Measurements from ENCODE around the gene IAH1.
"Not testable (repeated sequence)": the region's sequence is repeated elsewhere in the genome, so short reads cannot be mapped to it uniquely, and the experiment has no call there.

The IAH1 gene

DNA sequence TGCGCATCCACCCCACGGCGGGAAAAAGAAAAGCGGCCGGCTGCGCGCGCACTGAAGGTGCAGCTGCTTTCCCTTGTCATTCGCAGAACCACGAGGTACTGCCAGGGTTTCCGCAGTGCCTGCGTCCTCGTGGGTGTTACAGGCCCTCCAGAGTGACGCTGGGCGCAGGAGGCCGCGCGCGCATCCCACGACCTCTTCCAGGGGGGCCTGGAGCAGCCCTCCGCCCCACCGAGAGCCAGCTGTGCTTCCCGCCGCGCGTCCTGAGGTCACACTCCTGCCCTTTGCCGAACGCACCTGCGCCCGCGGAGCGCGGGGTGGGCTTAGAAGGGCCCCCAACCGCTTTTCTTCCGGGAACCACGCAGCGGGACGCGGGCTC, 378 bp upstream of the IAH1 start:
- no peak for FAIRE-seq

DNA sequence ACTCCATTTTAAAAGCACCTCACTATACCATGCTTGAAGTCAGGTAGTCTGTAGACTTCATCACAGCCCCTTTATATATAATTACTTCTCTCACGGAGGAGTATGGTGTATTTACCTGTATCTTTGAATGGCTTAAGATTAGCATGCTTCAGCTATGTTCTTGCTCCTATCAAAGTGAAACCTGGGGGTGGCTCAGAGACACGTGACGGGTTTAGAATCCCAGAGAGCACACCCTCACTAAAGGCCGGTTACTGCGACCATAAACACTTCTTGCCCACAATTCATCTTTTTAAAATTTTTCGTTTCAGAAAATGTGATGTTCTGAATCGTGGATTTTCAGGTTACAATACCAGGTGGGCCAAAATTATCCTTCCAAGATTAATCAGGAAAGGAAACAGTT, 3.6 kb downstream of the IAH1 start:
- no peak for FAIRE-seq

DNA sequence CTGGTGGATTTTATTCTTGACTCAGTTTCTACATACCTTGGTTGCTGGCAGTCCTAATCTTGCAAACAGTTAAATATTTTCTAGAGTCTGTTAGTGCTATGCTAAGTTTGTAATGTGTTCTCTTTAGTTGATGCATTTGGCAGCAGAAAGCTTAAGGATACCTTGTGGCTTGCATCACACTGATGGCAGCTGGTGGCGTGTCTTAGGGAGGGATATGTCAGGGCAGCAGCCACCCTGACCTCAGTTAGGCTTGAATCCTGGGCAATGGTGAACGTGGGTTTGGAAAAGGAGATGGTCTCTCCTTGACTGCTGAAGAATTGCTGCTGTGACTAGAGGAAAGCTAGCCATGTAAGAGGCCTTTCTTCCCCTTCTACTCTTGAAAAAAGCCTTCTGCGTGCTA, 4.2 kb downstream of the IAH1 start:
- no peak for FAIRE-seq

DNA sequence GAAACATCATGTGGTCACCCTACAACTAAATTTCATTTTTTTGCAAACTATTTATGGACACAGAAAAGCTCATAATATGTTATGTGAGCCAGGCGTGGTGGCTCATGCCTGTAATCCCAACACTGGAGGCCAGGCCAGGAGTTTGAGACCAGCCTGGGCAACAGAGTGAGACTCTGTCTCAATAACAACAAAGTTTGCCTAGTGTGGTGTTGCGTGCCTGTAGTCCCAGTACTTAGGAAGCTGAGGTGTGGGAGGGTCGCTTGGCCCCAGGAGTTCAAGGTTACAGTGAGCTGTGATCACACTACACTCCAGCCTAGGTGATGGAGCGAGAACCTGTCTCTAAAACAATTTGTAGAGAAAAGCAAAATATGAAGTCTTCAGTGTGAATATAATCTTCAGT, 5.8 kb downstream of the IAH1 start:
- FAIRE-seq, result no peak

DNA sequence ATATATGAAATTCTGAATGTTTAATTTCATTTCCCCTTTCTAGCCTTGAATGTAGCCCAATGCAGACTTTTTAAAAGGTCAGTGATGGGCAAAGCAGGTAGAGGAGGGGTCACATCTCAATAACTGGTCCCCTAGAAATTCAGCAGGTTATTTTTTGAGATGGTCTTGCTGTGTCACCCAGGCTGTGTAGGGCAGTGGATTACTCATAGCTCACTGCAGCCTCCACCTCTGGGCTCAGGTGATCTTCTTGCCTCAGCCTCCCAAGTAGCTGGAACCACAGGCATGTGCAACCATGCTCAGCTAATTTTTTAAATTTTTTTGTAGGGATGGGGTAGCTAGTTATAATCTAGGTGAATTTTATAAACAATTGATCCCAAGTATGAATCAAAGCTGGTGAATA, 8.8 kb downstream of the IAH1 start:
- no peak for FAIRE-seq

DNA sequence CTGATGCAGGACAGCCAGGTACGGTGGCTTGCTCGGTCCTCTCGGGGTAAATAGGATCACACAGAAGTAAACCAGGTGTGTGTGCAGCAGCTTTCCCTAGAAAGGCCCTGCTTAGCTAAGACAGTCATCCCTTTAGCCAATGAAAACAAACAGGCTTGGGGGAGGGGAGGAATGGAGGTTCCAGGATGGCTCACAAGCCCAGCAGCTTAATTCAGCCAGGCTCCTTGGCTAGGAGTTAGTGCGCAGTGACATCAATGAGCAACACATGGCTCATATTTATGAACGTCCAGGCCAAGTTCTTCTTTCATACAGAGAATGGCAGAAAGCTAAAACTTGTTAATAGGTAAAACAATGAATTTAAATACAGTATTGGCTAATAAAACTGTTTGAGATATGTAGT, 10.2 kb downstream of the IAH1 start:
- no peak for FAIRE-seq

DNA sequence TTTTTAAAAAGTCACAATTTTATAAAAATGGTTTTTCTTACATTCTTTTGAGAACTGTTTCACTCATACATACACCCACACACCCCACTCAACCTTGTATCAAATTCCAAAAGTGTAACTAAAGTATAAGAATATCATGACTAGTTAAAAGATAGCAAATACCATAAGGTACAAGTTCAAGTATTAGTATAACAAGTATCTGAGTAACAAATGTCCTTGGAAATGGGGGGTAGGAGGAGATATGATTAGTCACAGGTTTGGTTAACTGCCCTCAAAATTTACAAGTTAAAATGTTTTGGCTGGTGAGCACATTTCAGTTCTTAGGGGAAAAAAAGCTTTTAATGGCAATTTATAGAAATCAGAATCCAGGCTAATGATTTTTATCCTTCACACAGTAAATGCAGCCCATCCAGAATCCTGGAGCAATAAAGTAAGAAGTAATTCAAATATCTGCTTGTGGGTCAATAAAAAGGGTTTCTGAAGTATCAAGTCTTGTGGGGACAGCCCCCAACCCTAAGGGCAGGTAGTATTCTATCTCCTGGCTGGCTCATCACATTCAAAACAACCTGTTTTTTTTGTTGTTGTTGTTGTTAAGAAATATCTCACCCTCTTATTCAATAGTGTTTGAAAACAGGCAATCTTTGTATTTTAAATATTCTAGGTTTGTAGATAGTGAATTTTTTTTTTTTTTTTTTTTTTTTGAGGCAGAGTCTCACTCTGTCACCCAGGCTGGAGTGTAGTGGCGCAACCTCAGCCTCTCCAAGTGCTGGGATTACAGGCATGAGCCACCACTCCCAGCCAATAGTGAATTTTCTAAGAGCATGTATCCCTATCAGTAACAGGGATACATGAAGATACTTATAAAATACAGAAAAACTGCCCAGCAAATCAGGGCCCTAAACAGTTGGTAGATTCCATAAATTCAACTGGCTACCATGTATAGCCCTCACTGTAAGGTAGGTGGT, 14.5 kb downstream of the IAH1 start:
- FAIRE-seq, result no peak

DNA sequence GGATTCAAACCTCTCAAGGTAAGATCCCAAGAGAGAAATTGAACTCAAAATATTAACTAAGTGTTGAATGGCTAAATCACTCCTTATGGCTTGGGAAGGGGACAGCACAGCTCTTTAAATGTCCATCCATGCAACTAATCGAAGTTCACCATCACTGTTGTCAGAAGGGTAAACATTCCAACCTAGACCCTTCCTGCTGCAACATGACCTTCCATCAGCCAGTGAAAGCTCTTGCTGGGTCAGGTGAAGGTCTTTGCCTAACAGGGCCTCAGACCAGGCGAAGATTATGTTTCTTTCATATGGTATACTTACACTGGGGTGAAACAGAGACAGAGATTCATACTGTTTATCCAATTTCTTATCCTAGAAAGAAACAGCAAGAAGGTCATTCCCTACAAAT, 16.4 kb downstream of the IAH1 start:
- no peak for FAIRE-seq

DNA sequence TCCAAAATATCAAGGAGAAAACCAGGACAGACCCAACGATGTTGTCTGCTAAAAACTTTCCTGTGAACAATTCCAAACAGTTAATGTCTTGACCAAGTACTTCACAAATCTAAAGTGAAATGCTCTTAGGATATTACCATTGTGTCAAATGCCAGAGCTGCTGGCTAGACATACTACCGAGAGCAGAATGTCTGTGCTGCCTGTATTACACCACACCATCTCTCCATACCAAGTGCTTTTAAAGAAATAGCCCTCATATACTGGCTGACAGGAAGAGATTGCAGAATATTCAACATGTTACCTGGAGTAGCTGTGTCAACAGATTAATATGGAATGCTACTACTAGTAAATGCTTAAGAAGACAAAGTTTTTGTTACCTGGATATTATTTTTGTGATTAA, 18.6 kb downstream of the IAH1 start:
- no peak for FAIRE-seq

DNA sequence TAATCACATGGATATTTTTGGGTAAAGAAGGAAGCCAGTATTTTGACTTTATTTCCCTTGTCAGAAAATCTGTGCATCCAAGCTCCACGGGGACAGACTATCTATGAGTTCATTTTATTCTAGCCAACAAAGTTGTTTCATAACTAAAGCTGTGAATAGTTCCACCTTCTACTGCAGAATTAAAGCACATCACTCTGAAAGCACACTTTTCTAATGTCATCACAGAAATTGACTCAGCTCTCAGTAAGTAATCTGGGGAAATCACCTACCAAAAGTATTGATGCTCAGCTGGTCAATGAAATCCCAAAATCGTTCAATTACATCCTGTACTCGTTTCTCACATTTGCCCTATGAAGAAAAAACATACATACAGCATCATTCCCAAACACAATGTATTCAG, 19.1 kb downstream of the IAH1 start:
- no peak for FAIRE-seq

DNA sequence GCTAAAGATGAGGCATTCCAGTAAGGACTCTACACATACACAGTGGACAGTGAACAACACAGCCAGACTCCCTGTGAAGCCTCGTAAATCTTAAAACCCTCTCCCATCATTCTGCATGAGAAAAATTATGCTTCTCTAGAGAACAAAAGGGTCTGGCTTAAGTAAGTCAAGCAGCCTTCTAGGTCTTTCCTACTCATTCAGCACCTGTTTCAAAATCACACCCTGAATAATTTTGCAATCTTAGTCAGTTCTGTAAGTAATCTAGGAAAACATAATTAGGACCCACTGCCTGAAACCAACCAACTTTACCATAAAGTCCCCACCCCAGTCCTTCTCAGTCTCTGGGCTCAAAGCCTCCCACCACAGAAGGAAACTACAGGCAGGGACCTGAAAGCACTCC, 19.7 kb downstream of the IAH1 start:
- no peak for FAIRE-seq

DNA sequence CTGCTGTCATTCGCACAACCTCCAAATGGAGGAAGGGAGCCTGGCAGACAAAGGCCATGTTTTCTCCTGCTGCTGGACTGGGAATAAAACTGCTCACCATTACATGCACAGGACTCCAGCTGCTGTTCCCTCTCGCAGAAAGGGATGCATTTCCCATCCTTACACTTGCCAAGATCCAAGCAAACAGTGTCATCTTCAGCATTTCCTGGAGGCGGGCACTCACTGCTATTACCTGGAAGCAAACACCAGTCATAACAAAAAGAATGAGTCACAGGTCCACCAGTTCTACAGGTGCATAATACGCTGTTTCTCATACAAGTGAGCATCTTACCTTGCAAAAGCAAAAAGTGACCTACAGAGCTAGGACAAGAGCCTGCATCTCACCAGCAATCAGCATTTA, 22.7 kb downstream of the IAH1 start:
- FAIRE-seq, result no peak

DNA sequence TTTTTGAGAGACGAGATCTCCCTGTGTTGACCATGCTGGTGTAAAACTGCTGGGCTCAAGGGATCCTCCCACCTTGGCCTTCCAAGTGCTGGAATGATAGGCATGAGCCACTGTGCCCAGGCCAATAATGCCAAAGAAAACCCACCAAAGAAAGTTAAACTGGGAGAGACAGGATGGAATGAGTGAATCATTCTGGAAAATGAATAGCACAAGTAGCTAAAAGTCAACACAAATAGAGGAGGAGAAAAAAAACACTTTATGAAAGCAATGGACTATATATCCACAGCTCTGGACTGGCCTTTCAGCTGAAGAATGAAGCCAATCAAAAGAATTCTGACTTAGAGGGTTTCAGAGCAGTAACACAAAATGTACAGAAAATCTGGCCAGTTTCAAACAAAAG, 23.9 kb downstream of the IAH1 start:
- FAIRE-seq, result no peak

DNA sequence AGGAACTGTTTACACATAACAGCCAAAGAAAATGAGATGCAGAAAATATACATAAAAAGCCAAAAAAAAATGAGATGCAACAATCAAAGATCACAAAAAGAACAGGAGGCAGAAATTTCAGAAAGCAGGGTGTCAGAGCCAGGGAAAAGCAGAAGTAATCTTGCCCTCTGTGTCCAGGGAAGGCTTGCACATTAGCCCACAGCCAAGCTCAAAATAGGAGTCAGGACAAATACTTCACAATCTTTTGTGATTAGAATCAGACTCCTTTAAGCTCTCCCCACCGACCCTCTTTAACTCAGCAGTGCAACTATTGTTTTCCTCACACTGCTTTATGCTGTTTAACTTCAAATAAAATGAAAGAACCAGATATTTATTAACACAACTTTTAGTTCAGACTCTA, 34.6 kb downstream of the IAH1 start:
- FAIRE-seq, result no peak

DNA sequence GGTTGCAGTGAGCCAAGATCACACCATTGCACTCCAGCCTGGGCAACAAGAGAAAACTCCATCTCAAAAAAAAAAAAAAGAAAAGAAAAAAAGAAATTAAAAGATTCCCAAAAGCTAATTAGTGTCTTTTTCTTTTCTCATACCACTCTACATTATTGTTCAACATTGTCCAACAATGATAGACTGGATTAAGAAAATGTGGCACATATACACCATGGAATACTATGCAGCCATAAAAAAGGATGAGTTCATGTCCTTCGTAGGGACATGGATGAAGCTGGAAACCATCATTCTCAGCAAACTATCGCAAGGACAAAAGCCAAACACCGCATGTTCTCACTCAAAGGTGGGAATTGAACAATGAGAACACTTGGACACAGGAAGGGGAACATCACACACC, 39.6 kb downstream of the IAH1 start:
- not testable (repeated sequence) for FAIRE-seq

DNA sequence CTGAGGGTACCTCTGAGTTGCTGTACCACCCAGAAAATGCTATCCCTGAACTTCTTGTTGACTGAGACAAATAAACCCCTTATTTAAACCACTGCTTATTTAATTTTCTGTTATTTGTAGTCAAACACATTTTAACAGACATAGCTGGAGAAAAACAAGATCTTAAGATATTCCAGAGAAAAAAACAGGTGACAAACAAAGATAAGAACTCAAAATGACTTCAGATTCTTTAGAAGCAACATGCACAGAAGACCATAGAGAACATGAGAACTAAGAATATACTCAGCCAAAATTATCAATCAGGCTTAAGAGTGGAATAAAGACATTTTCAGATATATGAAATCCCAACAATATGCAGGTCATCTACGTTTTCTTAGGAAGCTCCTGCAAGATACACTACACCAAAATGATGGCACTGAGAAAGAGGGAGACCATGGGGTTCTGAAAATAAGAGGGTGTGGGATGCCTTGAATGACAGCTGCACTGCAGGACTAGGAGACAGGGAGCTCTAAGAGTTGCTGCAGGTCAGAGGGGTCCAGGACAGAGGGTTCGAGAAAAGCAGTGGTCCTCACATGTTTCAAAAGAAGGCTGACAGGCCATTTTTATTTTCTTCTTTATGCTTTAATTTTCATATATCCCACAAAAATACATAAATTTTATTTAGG, 42.9 kb downstream of the IAH1 start:
- no peak for FAIRE-seq

DNA sequence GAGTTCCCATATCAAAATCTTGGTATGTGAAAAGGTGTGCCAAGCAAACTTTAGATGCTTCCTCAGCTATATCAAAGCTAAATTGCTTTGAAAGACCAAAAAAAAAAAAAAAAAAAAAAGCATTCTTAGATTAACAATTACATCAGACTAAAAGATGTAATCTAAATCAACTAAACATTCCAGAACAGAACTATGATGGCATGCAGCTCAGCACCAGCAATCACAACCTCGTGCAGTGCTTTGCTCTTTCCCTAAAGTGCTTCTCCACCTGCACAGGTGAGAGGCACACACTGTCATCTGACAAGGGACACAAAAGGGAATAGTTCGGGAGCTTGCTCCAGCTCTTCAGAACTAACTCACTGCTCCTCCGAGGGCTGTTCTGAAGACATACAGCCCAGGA, 43.8 kb downstream of the IAH1 start:
- no peak for FAIRE-seq

DNA sequence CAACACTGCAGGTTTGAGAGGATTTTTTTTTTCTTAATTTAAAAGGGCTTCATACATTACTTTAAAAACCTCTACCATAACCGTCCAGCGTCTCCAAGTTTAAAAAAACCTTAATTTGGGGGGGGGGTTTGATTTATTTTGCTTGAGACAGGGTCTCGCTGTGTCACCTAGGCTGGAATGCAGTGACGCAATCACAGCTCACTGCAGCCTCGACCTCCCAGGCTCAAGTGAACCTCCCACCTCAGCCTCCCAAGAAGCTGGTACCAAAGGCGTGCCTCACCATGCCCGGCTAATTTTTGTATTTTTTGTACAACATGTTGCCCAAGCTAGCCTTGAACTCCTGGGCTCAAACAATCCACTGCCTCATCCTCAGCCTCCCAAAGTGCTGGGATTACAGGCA, 44.4 kb downstream of the IAH1 start:
- FAIRE-seq, result no peak

DNA sequence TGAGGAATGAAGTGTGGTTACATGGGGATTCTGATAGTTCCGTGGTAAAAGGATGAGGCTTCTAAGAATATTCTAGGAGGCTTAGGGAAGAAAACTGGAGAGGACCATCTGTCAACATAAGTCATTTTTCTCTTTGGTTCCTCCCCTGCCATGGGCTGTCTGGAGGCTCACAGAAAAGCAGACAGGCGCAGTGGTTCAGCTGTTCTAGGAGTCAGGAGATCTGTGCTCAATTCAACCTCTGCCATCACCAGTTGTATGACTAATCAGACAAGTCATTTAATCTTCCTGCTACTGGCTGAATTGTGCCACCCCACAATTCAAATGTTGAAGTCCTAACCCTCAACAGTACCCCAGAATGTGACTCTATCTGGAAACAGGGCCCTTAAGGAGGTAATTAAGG, 44.9 kb downstream of the IAH1 start:
- no peak for FAIRE-seq

DNA sequence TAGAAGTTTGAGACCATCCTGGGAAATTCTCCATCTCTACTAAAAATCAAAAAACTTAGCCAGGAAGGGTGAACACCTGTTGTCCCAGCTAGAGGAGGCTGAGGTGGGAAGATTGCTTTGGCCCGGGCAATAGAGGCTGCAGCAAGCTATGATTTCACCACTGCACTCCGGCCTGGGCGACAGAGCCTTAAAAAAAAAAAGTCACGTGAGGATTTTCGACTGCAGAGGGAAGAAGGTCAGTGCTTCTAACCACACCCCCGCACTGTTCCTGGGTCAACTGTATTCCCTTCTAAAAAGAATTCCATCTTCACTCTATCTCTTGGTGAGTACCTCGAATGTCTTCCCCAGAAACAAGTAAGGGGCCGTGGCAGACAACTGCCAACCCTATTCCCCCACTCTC, 49.9 kb downstream of the IAH1 start:
- no peak for FAIRE-seq

DNA sequence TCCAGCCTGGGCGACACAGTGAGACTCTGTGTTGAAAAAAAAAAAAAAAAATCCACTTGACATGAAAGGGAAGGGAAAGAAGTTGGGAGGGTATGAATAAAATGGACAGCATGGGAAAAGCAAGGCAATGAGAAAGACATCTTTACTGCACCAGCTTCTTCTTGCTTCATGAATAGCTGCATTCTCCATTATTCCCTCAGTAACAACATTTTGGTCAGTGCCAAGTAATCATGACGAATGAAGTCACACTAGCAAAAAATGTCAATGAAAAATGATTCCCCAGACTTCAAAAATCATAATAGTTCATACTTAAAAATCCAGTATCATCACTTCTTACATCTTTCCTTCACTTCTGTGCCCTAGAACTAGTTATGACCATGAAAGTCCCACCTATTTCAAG, 50.9 kb downstream of the IAH1 start:
- FAIRE-seq, result no peak

DNA sequence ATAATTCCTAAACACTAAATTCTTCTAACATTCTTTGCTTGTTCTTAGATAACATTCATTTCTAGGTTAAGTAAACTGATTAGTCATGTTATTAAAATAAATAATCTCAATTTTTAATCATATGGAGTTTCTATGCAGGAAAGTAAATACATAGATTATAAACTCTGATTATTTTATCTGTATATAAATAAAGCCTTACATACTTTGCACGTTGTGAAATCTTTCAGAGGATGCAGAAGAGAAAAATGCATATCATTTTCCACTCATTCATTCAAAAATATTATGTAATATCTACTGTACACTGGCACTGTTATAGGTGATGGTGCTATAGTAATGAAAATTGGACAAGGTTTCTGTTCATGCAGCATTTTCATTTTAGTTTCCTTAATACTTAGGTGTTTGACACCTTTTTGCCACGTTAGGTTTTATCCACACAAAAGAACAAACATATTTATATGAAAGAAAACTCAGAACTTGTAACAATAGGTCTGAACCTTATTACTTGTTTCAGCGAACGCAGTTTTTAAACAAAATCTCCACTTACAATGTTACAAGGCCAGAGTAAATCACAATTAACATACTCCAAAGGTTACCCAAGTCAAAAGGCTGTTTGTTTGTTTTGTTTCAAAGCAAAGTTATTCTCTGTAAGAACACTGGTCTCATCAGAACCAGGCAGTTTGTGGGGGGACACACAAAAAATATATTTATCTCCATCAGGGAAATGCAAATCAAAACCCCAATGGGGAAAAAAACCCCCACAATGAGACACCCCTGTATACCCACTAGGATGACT, 53.8 kb downstream of the IAH1 start:
- peak; percentile 73 for FAIRE-seq

DNA sequence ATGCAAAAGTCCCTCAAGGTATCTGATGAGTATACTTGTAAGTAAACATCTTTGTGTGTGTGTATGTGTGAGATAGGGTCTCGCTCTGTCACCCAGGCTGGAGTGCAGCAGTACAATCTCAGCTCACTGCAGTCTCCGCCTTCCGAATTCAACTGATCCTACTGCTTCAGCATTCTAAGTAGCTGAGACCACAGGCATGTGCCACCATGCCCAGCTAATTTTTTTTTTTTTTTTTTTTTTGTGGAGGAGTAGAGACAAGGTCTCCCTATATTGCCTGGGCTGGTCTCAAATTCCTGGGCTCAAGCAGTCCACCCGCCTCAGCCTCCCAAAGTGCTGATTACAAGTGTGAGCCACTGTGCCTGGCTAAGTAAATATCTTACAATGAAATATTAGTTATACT, 58.1 kb downstream of the IAH1 start:
- no peak for FAIRE-seq

DNA sequence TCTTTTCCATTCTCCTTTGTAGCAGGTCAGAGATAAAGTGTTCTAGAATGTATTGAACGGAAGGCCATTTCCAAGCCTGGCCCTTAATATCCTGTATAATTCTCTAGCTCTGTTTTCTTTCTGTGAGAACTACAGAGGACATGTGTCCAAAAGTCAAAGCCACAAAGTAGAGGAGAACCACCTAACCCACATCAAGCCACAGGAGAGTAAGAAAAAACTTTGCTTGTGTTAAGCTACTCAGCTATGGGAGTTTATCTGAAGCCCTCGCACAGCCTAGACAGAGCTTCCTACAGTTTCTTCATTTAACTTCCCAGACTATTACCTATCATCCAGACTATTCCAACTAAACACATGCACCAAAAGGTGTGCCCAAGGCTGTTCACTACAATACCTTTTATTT, 59.3 kb downstream of the IAH1 start:
- FAIRE-seq, result no peak
